KMS-11 (cell line): ENCODE results near the gene ARID1B.
A peak's percentile ranks its signal among the peaks of the same experiment; 100 is the strongest.

Source experiments
- H2AFZ ChIP-seq: fragments of 200-600 bp; sonication (generic); 2 replicates; pipeline ENCODE4 v1.6.1; 2016; ENCODE audit warnings: antibody characterized with exemption, mixed run types, low read depth
- H3K27ac ChIP-seq: fragments of 200-600 bp; sonication (generic); 2 replicates; pipeline ENCODE4 v1.6.1; 2016; ENCODE audit warnings: mild to moderate bottlenecking, mixed run types
- H3K27me3 ChIP-seq: fragments of 200-600 bp; sonication (generic); 2 replicates; pipeline ENCODE4 v1.6.1; 2017; ENCODE audit warnings: mild to moderate bottlenecking, low read depth, mixed run types, moderate library complexity; ENCODE audit not compliant: insufficient read depth
- H3K36me3 ChIP-seq: fragments of 200-600 bp; sonication (generic); 2 replicates; pipeline ENCODE4 v1.6.1; 2017; ENCODE audit warnings: mild to moderate bottlenecking, mixed run types; ENCODE audit not compliant: insufficient read depth
- H3K4me1 ChIP-seq: fragments of 200-600 bp; sonication (generic); 2 replicates; pipeline ENCODE4 v1.6.1; 2016; ENCODE audit warnings: mild to moderate bottlenecking, low read depth, mixed run types; ENCODE audit not compliant: poor library complexity, severe bottlenecking
- H3K4me2 ChIP-seq: fragments of 200-600 bp; sonication (generic); 2 replicates; pipeline ENCODE4 v1.7.0; 2016; ENCODE audit warnings: mild to moderate bottlenecking, mixed run types
- H3K4me3 ChIP-seq: fragments of 200-600 bp; sonication (generic); IDR thresholded peaks from 2 replicates; pipeline ENCODE4 v1.6.1; 2017; ENCODE audit warnings: low read depth, low read length, mixed read lengths; ENCODE audit not compliant: insufficient read depth
- H3K79me2 ChIP-seq: fragments of 200-600 bp; sonication (generic); 2 replicates; pipeline ENCODE4 v1.6.1; 2016; ENCODE audit warnings: low read depth, mixed run types; ENCODE audit not compliant: insufficient read depth
- H3K9ac ChIP-seq: fragments of 200-600 bp; sonication (generic); 2 replicates; pipeline ENCODE4 v1.6.1; 2016; ENCODE audit warnings: mild to moderate bottlenecking, mixed run types
- H4K20me1 ChIP-seq: fragments of 200-600 bp; sonication (generic); 2 replicates; pipeline ENCODE4 v1.6.1; 2016; ENCODE audit warnings: mild to moderate bottlenecking, mixed run types; ENCODE audit not compliant: insufficient read depth
- TF ChIP-seq, protein P1 (sequence below): fragments of 200-600 bp; sonication (generic); conservative IDR thresholded peaks from 2 replicates; pipeline ENCODE4 v1.6.1; 2017; ENCODE audit warnings: low read depth, mild to moderate bottlenecking, antibody characterized with exemption, low read length, moderate library complexity, mixed read lengths

The ARID1B gene

DNA sequence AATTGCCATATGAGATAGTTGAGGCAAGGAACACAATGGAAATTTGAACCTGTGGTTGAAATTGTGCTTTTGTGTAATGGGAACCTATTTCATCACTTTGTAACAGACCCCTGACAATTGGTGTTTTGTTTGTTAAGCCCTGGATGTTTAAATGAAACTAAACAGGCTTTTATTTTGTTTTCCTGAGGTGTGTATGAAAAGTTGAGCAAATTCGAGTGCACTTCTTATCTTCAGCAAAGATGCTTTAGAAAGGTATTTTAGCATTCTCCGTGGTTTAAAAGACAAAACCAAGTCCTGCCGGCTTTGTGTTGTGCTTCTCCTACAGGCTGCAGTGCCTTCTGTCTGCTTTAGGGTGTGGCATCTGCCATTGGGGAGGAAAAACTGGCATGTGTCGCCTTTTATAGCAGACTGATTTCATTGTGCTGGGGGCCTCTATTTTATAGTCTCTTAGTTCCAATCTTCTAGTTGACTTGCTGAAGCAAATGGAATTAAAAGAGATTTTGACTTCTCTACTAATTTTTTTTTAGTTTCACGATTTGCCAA lies 2.2 kb upstream of the ARID1B start:
- Histone ChIP-seq H3K4me3 (no peak overlapping the region), H2AFZ (no peak overlapping the region)

DNA sequence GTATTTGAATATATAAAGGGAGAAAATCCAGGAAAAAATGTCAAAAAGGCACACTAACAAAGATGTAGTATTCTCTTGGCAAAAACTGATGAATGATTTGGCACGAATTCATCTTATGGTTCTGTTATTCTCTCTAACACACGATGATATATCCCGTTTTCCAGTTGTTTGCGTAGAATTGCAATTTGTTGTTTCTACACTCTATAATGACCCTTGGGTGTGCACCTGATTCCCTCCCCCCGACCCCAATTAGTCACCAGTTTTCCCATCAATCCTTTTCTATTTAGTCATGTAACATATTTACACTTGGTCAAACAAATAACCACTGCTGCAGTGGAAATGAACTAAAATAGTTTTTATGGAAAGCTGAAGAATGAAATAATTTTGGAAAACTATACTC lies 1.5 kb upstream of the ARID1B start:
- no peaks in the 10 kb centered on the region for H4K20me1 ChIP-seq

More for the DNA sequence above, 2.2 kb upstream of the ARID1B start:
- TF ChIP-seq, protein P1, sequence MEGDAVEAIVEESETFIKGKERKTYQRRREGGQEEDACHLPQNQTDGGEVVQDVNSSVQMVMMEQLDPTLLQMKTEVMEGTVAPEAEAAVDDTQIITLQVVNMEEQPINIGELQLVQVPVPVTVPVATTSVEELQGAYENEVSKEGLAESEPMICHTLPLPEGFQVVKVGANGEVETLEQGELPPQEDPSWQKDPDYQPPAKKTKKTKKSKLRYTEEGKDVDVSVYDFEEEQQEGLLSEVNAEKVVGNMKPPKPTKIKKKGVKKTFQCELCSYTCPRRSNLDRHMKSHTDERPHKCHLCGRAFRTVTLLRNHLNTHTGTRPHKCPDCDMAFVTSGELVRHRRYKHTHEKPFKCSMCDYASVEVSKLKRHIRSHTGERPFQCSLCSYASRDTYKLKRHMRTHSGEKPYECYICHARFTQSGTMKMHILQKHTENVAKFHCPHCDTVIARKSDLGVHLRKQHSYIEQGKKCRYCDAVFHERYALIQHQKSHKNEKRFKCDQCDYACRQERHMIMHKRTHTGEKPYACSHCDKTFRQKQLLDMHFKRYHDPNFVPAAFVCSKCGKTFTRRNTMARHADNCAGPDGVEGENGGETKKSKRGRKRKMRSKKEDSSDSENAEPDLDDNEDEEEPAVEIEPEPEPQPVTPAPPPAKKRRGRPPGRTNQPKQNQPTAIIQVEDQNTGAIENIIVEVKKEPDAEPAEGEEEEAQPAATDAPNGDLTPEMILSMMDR, result no peak
- H3K9ac ChIP-seq, result no peak overlapping the region
- H4K20me1 ChIP-seq, result no peaks in the 10 kb centered on the region
- peaks cover 22% of the 10 kb centered on the region for H3K4me1 ChIP-seq
- no peaks in the 10 kb centered on the region for H3K36me3 ChIP-seq
- H3K27ac ChIP-seq, result no peak overlapping the region
- peaks cover 10% of the 10 kb centered on the region for H3K79me2 ChIP-seq
- 0 out of 2 replicates have a peak overlapping the region, but pooled peaks have one; percentile 14 for H3K4me2 ChIP-seq
- no peaks in the 10 kb centered on the region for H3K27me3 ChIP-seq

DNA sequence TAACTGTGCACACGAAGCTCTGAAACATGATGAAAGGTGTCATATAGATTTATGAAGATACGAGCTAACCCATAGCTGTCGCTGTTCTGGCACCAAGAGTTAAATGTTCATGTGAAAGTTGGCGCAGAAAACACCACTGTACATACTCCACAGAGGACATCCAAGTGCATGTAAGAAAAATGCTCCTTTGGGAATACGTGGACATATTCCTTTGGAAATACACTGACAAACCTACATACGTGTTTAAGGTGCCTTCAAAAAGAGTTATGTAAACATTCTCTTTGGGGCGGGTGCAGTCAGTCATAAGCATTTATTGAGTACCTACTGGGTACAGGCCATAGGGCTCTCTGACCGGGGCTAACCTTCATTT lies 723 bp upstream of the ARID1B start:
- Histone ChIP-seq H4K20me1 (no peaks in the 10 kb centered on the region), H3K36me3 (no peaks in the 10 kb centered on the region), H3K27ac (peak overlapping the region; percentile 98), H2AFZ (peak overlapping the region; percentile 55), H3K4me1 (peaks cover 22% of the 10 kb centered on the region), H3K9ac (peak overlapping the region; percentile 96; the same call in 1 of the 2 replicates), H3K4me2 (peak overlapping the region; percentile 41), H3K27me3 (no peaks in the 10 kb centered on the region), H3K79me2 (peaks cover 25% of the 10 kb centered on the region), H3K4me3 (no peak overlapping the region)
- TF ChIP-seq, protein P1, result no peak

More for the DNA sequence above, 1.5 kb upstream of the ARID1B start:
- Histone ChIP-seq H3K79me2 (peaks cover 18% of the 10 kb centered on the region), H3K27ac (no peak overlapping the region), H3K27me3 (no peaks in the 10 kb centered on the region), H2AFZ (no peak overlapping the region), H3K4me2 (peak overlapping the region; percentile 15; the same call in 1 of the 2 replicates), H3K9ac (no peak overlapping the region), H3K4me1 (peaks cover 22% of the 10 kb centered on the region), H3K36me3 (no peaks in the 10 kb centered on the region), H3K4me3 (no peak overlapping the region)
- TF ChIP-seq, protein P1, result no peak

DNA sequence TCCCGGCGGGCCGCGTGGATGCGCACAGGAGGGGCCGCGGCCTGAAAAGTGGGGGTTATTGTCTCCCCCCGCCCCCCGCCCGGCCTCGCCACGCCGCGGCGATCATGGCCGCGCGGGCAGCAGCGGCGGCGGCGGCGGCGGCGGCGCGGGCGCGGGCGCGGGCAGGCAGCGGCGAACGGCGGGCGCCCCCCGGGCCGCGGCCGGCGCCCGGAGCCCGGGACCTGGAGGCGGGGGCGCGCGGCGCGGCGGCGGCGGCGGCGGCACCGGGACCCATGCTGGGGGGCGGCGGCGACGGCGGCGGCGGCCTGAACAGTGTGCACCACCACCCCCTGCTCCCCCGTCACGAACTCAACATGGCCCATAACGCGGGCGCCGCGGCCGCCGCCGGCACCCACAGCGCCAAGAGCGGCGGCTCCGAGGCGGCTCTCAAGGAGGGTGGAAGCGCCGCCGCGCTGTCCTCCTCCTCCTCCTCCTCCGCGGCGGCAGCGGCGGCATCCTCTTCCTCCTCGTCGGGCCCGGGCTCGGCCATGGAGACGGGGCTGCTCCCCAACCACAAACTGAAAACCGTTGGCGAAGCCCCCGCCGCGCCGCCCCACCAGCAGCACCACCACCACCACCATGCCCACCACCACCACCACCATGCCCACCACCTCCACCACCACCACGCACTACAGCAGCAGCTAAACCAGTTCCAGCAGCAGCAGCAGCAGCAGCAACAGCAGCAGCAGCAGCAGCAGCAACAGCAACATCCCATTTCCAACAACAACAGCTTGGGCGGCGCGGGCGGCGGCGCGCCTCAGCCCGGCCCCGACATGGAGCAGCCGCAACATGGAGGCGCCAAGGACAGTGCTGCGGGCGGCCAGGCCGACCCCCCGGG lies 637 bp downstream of the ARID1B start:
- Histone ChIP-seq H3K27ac (peak overlapping the region; percentile 98), H3K9ac (peak overlapping the region; percentile 96), H3K36me3 (no peaks in the 10 kb centered on the region), H3K4me3 (no peak overlapping the region), H3K79me2 (peaks cover 39% of the 10 kb centered on the region), H2AFZ (peak overlapping the region; percentile 55; the same call in 1 of the 2 replicates), H3K4me2 (no peak overlapping the region), H4K20me1 (no peaks in the 10 kb centered on the region), H3K4me1 (peaks cover 24% of the 10 kb centered on the region), H3K27me3 (no peaks in the 10 kb centered on the region)
- TF ChIP-seq, protein P1, result no peak
